Gastroesophageal sphincter (tissue), 3 donors: ENCODE results near the gene TMEM14C.

Experiments used
- POLR2A ChIP-seq, 2 donors: fragments of 450-650 bp; IDR thresholded peaks; one replicate each; pipeline ENCODE4 v1.6.1; 2017; ENCODE audit warnings: antibody characterized with exemption in 2 of 2, mild to moderate bottlenecking in 2 of 2, moderate library complexity in 1 of 2
- POLR2AphosphoS5 ChIP-seq: sonication (generic); formaldehyde crosslinking; IDR thresholded peaks from one replicate; pipeline ENCODE4 v1.6.1; 2017; ENCODE audit warnings: antibody characterized with exemption
- TF ChIP-seq, protein P1 (sequence below), 4 experiments: fragments of 200-600 bp in 2 of 4; fragments of 450-650 bp in 2 of 4; sonication (generic) in 1 of 4; IDR thresholded peaks; one replicate each; pipeline ENCODE4 v1.5.1; 2017 to 2019; ENCODE audit warnings: antibody characterized with exemption in 4 of 4, mild to moderate bottlenecking in 2 of 4, moderate library complexity in 2 of 4

DNA sequence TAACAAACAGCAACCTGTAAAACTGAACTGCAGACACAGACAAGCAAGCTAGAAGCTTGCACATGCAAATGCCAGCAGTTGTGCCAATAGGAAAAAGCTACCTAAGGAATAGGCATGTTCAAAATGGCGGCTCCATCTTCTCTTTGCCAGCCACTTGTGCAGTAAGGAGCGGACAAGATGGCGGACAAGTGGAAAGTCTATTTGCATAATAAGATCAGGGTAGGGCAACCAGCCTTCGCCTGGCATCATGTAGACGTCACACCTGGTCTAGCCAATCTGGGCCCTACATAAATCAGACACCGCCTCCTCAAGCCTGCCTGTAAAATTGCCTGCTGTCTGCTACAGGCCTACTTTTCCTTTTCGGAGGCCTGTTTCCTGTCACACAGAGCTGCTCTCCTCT, 46.5 kb upstream of the TMEM14C start:
- TF ChIP-seq, protein P1, sequence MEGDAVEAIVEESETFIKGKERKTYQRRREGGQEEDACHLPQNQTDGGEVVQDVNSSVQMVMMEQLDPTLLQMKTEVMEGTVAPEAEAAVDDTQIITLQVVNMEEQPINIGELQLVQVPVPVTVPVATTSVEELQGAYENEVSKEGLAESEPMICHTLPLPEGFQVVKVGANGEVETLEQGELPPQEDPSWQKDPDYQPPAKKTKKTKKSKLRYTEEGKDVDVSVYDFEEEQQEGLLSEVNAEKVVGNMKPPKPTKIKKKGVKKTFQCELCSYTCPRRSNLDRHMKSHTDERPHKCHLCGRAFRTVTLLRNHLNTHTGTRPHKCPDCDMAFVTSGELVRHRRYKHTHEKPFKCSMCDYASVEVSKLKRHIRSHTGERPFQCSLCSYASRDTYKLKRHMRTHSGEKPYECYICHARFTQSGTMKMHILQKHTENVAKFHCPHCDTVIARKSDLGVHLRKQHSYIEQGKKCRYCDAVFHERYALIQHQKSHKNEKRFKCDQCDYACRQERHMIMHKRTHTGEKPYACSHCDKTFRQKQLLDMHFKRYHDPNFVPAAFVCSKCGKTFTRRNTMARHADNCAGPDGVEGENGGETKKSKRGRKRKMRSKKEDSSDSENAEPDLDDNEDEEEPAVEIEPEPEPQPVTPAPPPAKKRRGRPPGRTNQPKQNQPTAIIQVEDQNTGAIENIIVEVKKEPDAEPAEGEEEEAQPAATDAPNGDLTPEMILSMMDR (IDR thresholded peaks at IDR 0.05): no peak
- TF ChIP-seq POLR2A (IDR thresholded peaks at IDR 0.05): no peak
- no peak for TF ChIP-seq POLR2AphosphoS5
